A549 treated with Mapracorat at 1 μM for 4 hours (cell line): Measurements from ENCODE around the gene TACSTD2. TPM values are rescaled to one million over a fixed set of nuclear protein-coding genes. Genes with fewer than 3 reads are reported as not detected.

ENCODE experiments used
- total RNA-seq: library from RNA; stranded (reverse); fragments of 200-300 nt; extraction: Qiagen RNA extraction; gene quantifications from 5 replicates; pipeline ENCODE4 v1.2.3, GENCODE V29; 2022

The TACSTD2 gene
- not detected in 5 replicates for total RNA-seq

GRCh38 chr1:58576727-58577653 lies at the start of gene TACSTD2:
Gene TACSTD2, minus strand, starts transcription at chr1:58577252. Its CDS starts 96 bp downstream, at chr1:58577156.

GRCh38 chr1:58546520-58547308 lies 30.3 kb downstream of the TACSTD2 start, which contains the start of gene OMA1:
Gene OMA1, minus strand, starts transcription at chr1:58546726. Its CDS starts 7,432 bp downstream, at chr1:58539294.

Other genes starting within 250 kb of the TACSTD2 start
- 4.8 to 6.5 TPM (median 5.9 TPM) in 5 replicates for gene OMA1, start 30.5 kb downstream of the TACSTD2 start, total RNA-seq
- 4.0 to 6.2 TPM (median 5.2 TPM) in 5 replicates for gene MYSM1, start 122.8 kb upstream of the TACSTD2 start, total RNA-seq
- gene JUN, start 206.8 kb upstream of the TACSTD2 start, total RNA-seq, result 24.6 to 33.5 TPM (median 30.5 TPM) in 5 replicates